Keratinocyte (primary cell): ENCODE measurements around the gene LRRC4C. TPM values are rescaled to one million over a fixed set of nuclear protein-coding genes. Genes with fewer than 3 reads are reported as not detected.

Experiments used
- DNase-seq: peaks from one replicate; pipeline ENCODE4 v3.0.0-alpha.2; 2011; ENCODE audit warnings: low read depth, missing footprints, low spot score
- FAIRE-seq: peaks from 2 replicates; lab custom pipeline; 2011; peaks lifted over from hg19 to GRCh38; lab: Jason Lieb, UNC
- H2AFZ ChIP-seq: 2 replicates; pipeline ENCODE4 v1.6.0; 2012; ENCODE audit warnings: low read length, control low read depth, inconsistent platforms; ENCODE audit not compliant: control insufficient read depth
- H3K27ac ChIP-seq: 2 replicates; pipeline ENCODE4 v1.5.1; 2011; ENCODE audit warnings: low read length; ENCODE audit not compliant: control insufficient read depth, insufficient read depth
- H3K27me3 ChIP-seq: 3 replicates; pipeline ENCODE4 v1.6.0; 2011; ENCODE audit warnings: low read length; ENCODE audit not compliant: control insufficient read depth, insufficient read depth; ENCODE audit errors: extremely low read depth
- H3K36me3 ChIP-seq, 2 experiments: 2 replicates in 1 of 2; 3 replicates in 1 of 2; pipeline ENCODE4 v1.5.1; 2011; ENCODE audit warnings: low read length in 2 of 2, mild to moderate bottlenecking in 1 of 2; ENCODE audit not compliant: control insufficient read depth in 2 of 2, insufficient read depth in 2 of 2; ENCODE audit errors: extremely low read depth in 1 of 2
- H3K4me1 ChIP-seq: 3 replicates; pipeline ENCODE4 v1.5.1; 2011; ENCODE audit warnings: low read length; ENCODE audit not compliant: control insufficient read depth, insufficient read depth; ENCODE audit errors: extremely low read depth
- H3K4me2 ChIP-seq: 3 replicates; pipeline ENCODE4 v1.6.0; 2011; ENCODE audit warnings: low read depth, low read length; ENCODE audit not compliant: control insufficient read depth, insufficient read depth; ENCODE audit errors: extremely low read depth
- H3K4me3 ChIP-seq, 3 experiments: fragments of 200-600 bp in 1 of 3; sonication (generic) in 1 of 3; 2 replicates in 2 of 3; 3 replicates in 1 of 3; pipeline ENCODE4 v1.5.1; 2011 to 2016; ENCODE audit warnings: low read length in 3 of 3, mild to moderate bottlenecking in 3 of 3, control low read depth in 2 of 3, inconsistent platforms in 1 of 3, low read depth in 1 of 3, mixed read lengths in 1 of 3, mixed run types in 1 of 3, moderate library complexity in 1 of 3; ENCODE audit not compliant: control insufficient read depth in 2 of 3, insufficient read depth in 2 of 3; ENCODE audit errors: extremely low read depth in 1 of 3
- H3K79me2 ChIP-seq: 2 replicates; pipeline ENCODE4 v1.6.0; 2012; ENCODE audit warnings: low read length; ENCODE audit not compliant: control insufficient read depth, insufficient read depth
- H3K9ac ChIP-seq: 3 replicates; pipeline ENCODE4 v1.6.0; 2011; ENCODE audit warnings: low read length; ENCODE audit not compliant: control insufficient read depth, insufficient read depth; ENCODE audit errors: extremely low read depth
- H3K9me1 ChIP-seq: 3 replicates; pipeline ENCODE4 v1.6.0; 2011; ENCODE audit warnings: low read length; ENCODE audit not compliant: control insufficient read depth, insufficient read depth; ENCODE audit errors: extremely low read depth
- H3K9me3 ChIP-seq: 2 replicates; pipeline ENCODE4 v1.5.1; 2012; ENCODE audit warnings: low read depth, low read length; ENCODE audit not compliant: control insufficient read depth
- H4K20me1 ChIP-seq: 3 replicates; pipeline ENCODE4 v1.6.0; 2011; ENCODE audit warnings: low read length; ENCODE audit not compliant: control insufficient read depth, insufficient read depth; ENCODE audit errors: extremely low read depth
- EZH2 ChIP-seq: IDR thresholded peaks from one replicate; pipeline ENCODE4 v1.6.1; 2012; ENCODE audit warnings: inconsistent platforms, mild to moderate bottlenecking, low read length, moderate library complexity
- dilution Hi-C: fragments of 300-500 bp; cut with MboI; formaldehyde crosslinking; loops from one replicate; pipeline ENCODE4 v1.7.0; 2020; ENCODE audit warnings: low sequenced_read_pairs; ENCODE audit not compliant: extremely low pct_ligation_motif_present
- polyA plus RNA-seq, 5 experiments: library from polyadenylated mRNA; depleted of rRNA in 3 of 5; stranded (reverse) in 3 of 5; stranded (forward) in 1 of 5; unstranded in 1 of 5; fragments of >200 nt; gene quantifications; 1 replicate in 1 of 5; 2 replicates in 3 of 5; 3 replicates in 1 of 5; pipeline versions ENCODE4 v1.2.1 to v1.2.3, GENCODE V29; 2011 to 2012; ENCODE audit warnings: missing spikeins in 2 of 5, low read depth in 1 of 5, low replicate concordance in 1 of 5
- TF ChIP-seq, protein P1 (sequence below), 3 experiments: IDR thresholded peaks in 1 of 3; conservative IDR thresholded peaks in 1 of 3; optimal IDR thresholded peaks in 1 of 3; 2 replicates in 2 of 3; 3 replicates in 1 of 3; pipeline versions ENCODE3 to v1.5.1; 2011; ENCODE audit warnings: low read length in 3 of 3, mild to moderate bottlenecking in 3 of 3, moderate library complexity in 2 of 3, control low read depth in 1 of 3, inconsistent platforms in 1 of 3; ENCODE audit not compliant: insufficient read depth in 2 of 3; ENCODE audit errors: extremely low read depth in 1 of 3

LRRC4C gene
- polyA plus RNA-seq, 1 donor (not counting 4 experiments of a cell fraction or from before 2014, with no cell fraction given): not detected

DNA sequence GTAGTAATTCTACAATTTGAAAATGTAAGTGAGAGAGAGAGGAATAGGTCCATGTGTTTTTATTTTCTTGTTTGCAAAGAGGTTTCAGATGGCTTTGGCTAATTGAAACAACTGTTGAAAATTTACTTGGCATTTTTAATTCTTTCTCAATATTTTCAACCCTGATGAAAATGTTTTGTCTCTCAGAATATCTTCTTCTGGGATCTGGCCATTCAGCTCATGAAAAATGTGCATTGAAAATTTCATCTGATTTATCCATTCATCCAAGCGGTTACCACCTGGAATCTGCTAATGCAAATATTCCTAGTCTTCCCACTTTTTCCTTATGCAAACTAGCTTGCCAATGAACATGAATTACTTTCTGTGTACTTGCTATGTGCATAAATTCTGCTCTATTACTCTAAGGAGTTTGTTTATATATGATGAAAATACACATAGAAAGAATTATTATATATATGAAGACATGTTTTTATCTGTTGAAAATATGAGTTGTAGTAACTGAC, 621.2 kb downstream of the LRRC4C start:
- DNase-seq (no peak), FAIRE-seq (no peak)
- Histone ChIP-seq H3K36me3 (no peaks in the 10 kb centered on the region), H3K9me1 (no peaks in the 10 kb centered on the region), H3K27me3 (no peaks in the 10 kb centered on the region), H4K20me1 (no peaks in the 10 kb centered on the region), H3K4me2 (no peak overlapping the region), H3K4me1 (no peaks in the 10 kb centered on the region), H3K27ac (no peak overlapping the region), H3K9ac (no peak overlapping the region), H3K4me3 (no peak overlapping the region), H3K79me2 (no peaks in the 10 kb centered on the region), H3K9me3 (no peaks in the 10 kb centered on the region), H2AFZ (no peak overlapping the region)
- dilution Hi-C loops: no loop called here
- TF ChIP-seq, protein P1, sequence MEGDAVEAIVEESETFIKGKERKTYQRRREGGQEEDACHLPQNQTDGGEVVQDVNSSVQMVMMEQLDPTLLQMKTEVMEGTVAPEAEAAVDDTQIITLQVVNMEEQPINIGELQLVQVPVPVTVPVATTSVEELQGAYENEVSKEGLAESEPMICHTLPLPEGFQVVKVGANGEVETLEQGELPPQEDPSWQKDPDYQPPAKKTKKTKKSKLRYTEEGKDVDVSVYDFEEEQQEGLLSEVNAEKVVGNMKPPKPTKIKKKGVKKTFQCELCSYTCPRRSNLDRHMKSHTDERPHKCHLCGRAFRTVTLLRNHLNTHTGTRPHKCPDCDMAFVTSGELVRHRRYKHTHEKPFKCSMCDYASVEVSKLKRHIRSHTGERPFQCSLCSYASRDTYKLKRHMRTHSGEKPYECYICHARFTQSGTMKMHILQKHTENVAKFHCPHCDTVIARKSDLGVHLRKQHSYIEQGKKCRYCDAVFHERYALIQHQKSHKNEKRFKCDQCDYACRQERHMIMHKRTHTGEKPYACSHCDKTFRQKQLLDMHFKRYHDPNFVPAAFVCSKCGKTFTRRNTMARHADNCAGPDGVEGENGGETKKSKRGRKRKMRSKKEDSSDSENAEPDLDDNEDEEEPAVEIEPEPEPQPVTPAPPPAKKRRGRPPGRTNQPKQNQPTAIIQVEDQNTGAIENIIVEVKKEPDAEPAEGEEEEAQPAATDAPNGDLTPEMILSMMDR (optimal IDR thresholded peaks at IDR 0.05 in 1 of 3, IDR thresholded peaks at IDR 0.05 in 1 of 3, conservative IDR thresholded peaks at IDR 0.05 in 1 of 3; ENCODE audit: extremely low read depth in 1 of 3, insufficient read depth in 2 of 3, low read length in 3 of 3): no peak
- TF ChIP-seq EZH2: no peak

DNA sequence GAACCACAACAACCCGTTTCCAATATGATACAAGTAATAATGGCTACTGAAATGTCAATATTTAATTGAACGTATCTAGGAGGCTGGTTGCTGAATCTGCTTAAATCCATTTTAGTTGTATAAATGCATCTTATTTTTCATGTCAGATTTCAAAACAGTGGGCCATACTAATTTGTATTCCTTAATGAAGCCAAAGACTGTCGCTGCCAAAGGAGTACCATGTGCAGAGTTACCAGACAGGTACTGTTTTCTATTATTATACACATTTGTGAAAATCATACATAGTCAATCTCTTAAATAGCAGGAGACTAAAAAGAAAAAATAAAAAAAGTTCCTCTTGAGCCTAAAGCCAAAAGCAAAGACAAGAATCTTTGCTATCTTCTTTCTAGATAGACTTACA, 632.3 kb downstream of the LRRC4C start:
- Histone ChIP-seq H4K20me1 (no peaks in the 10 kb centered on the region), H3K4me2 (no peak overlapping the region), H3K79me2 (no peaks in the 10 kb centered on the region), H3K36me3 (no peaks in the 10 kb centered on the region), H3K27me3 (no peaks in the 10 kb centered on the region), H3K9me1 (no peaks in the 10 kb centered on the region), H2AFZ (no peak overlapping the region), H3K27ac (no peak overlapping the region), H3K4me1 (no peaks in the 10 kb centered on the region), H3K9ac (no peak overlapping the region), H3K4me3 (no peak overlapping the region), H3K9me3 (peaks cover 2% of the 10 kb centered on the region)
- dilution Hi-C loops: no loop called here
- FAIRE-seq (no peak), DNase-seq (no peak)
- TF ChIP-seq, protein P1 (optimal IDR thresholded peaks at IDR 0.05 in 1 of 3, IDR thresholded peaks at IDR 0.05 in 1 of 3, conservative IDR thresholded peaks at IDR 0.05 in 1 of 3; ENCODE audit: extremely low read depth in 1 of 3, insufficient read depth in 2 of 3, low read length in 3 of 3): no peak
- no peak for TF ChIP-seq EZH2
